ENCODE measurements around the gene C4orf17. TPM values are rescaled to one million over a fixed set of nuclear protein-coding genes. Genes with fewer than 3 reads are reported as not detected.
A peak's percentile ranks its signal among the peaks of the same experiment; 100 is the strongest.

C4orf17 gene
- total RNA-seq, 1 experiment from 2014 or later = not detected

- DNase-seq (ENCODE audit: low spot score) = no peak
Measured at GRCh38 chr4:99536848-99537247, 26.0 kb downstream of the C4orf17 start.

DNA sequence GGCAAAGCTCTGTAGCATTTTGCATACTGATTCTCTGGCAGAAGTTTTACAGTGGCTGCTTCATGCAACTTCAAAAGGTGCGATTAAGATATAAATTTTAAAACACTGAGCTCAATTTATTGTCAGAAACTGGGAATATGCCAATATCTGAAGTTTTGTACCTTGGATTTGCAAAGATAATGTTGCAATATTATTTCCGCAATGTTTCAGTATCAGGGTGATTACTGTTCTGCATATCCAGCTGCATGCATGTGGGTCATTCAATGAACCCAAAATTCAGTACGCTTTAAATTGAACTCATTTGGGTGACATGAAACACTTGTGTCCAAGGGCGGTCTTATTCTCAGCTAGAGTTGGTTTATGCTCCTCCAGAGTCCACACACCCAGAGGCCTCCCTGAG is 26.9 kb downstream of the C4orf17 start:
- DNase-seq (ENCODE audit: low spot score) = no peak

DNA sequence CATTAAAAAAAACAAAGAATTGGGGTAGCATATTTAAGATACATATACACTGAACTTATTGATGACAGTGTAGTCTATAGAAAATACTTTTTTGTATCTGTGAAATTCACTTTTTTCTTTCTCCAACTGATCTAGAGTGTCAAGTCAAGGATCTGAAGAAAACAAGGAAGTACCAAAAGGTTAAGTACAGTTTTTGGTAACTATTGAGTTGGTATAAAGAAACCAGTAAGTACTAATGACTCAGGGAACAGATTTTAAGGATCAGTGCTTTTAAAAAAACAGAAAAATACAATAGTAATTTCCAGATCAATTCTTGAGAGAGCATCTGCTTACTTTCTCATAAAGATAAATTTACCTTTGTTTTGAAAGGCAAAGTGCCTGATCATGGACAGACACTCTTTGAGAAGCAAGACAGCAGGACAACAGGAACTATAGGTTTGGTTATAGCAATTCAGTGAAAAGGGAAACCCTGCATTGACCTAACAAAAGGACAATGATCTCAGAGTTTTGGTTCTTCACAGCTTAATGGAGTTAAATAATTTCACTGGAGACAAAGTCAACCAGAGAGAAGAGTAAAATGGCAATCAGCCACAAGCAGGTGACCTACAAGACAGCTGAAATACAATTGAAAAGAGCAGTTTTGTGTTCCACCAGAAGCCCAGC is 29.6 kb downstream of the C4orf17 start:
- DNase-seq (ENCODE audit: low spot score) = no peak

- no peak for DNase-seq (ENCODE audit: low spot score)
Measured at GRCh38 chr4:99552872-99553271, 42.1 kb downstream of the C4orf17 start.

DNA sequence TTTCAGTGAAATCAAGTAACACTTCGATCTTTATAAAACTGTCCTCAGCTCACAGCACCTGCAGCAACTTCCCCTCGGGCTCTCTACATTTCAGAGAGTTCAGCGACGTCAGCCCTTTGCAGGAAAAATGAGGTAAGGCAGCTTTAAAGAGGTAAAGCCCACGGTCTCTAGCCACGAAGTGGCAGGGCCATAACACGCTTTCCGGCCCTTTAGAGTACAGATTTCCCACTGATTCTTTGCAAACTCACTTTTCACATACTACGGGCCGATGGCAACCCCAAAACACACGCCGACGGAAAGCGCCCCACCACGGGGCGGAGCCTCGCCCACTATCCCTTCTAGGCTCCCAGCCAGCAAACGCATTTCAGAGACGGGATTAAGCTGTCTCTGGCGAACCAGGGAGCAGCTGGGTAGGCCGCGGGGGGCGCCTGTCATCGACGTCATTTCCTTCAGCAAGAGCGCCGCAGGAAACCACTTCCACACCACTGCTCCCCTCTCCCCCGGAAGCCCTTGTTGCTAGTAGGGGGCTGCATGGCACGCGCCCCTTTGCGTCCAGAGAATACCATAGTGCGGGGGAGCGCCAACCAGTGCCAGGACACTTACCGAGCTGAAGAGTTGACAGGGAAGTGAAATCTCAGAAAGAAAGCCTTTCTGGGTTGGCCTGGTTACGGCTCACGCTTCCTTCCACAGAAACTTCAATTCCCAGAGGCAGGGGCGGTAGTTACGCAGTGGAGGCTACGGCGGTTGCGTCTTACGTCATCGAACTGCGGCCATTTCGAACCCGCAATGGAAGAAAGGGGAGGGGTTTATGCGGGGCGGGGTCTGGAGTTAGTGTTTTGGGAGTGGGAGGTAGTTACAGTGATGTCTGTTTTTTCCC is 52.7 kb downstream of the C4orf17 start, which contains the start of gene TRMT10A:
TRMT10A (minus strand) TSS at position 730 of the 877 bp plus-strand sequence. CDS start 4,701 bp downstream, outside the sequence.
- peak; percentile 97 for DNase-seq (ENCODE audit: low spot score)

GRCh38 chr4:99564921-99565320 is 54.1 kb downstream of the C4orf17 start:
- DNase-seq (ENCODE audit: low spot score) = no peak

DNA sequence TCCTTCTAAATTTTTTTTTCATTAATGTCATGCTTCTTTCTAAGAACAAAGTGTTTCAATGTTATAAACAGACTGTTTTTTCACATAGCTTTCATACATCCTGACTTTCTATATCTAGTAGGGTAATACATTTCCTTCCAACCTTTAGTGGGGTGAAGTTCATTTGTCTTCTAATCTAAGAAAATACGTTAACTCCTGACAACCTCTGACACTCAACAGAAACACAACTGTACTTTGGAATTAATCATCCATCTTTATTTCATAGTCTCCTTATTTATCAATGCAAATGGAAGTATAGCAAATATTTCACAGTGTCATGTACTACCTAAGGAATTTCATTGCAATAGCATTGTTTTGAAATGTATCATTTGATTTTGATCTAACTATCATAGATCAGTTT is 61.1 kb downstream of the C4orf17 start:
- no peak for DNase-seq (ENCODE audit: low spot score)

DNA sequence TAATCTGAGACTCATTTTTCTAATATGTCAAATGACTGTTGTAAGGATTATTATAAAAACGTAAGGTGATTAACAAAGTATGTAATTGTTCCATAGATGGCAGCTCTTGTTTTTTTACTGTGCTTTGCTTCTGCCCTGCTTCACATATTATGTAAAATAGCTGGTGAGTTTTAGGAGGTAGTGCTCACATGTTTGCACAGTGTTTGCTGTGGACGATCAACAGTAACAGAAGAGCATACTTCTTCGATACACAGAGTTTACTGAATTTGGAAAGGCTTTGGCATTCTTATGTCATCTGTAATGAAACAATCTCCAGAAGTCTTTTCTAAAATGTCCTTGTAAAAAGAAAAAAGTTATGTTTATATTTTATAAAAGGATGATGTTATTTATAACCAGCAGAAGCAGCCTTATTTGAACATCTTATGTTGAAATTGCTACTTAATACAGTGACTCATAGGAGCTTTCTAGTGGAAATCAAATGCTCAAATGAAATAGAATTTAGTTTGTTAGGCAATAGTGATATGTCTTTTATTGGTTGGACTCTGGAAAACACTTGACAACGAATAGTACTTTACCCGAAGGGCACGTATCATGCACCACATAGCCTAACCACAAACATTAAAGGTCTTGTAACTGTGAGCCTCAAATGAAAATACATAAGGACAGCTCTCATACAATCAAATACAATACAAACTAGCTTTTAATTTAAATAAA is 61.9 kb downstream of the C4orf17 start:
- no peak for DNase-seq (ENCODE audit: low spot score)

GRCh38 chr4:99573735-99574368 is 63.0 kb downstream of the C4orf17 start:
- no peak for DNase-seq (ENCODE audit: low spot score)

- DNase-seq (ENCODE audit: low spot score) = no peak
Measured at GRCh38 chr4:99574530-99575324, 63.9 kb downstream of the C4orf17 start, which contains the start of gene MTTP. Gene MTTP (plus strand): TSS chr4:99574824. CDS start chr4:99574910, 86 bp downstream.

DNA sequence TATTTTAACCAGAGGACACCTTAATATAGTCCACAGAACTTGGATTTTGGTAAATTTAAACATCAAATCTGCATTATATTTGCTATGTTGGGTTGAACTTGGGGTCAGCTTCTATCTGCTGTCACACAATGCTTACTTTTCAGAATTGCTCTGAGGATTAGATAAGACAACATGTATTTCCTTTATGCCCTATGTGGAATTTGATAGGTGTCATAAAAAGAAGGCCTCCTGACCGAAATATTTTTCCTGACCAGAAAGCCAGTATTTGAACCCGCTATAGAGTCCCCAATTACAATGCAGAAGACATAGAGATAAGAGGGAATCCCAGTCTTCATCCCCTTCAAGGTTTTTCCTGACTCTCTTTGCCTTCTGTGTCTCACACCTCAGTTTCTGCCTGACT is 67.9 kb downstream of the C4orf17 start:
- no peak for DNase-seq (ENCODE audit: low spot score)

DNA sequence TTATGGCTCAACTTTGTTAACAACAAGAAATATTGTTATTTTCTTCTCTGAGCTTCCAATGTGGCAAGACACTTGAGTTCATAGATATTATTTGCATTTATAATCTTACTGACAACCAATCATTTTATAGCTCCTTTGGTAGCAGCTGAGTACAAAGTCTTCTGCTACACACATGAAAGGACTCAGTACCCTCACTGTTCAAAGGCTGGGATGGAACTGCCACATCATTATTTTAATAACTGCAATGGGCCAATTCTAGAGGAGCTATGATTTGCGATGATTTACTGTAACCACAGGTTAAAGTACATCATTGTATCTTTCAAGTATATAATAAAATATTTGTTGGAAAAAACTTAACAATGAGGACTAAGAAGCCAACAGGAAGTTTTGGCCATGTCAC is 74.7 kb downstream of the C4orf17 start:
- DNase-seq (ENCODE audit: low spot score) = no peak

DNA sequence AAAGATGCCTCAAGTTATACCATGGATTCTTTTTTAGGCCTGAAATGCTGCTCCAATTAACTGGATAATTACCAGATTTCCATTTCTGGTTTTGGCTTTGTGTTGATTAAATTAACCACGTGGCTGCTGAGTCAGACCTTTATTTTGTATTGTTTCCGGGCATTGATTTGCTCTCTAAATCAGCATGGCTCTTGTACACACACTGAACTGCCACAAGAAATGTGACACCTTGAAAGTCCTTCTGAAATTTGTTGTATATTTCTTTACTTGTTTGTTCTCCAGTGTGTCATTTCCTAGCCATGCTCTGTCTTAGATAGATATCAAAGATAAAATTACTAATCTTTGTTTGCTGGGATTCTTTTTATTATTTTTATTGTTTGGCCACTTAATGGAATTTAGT is 75.5 kb downstream of the C4orf17 start:
- no peak for DNase-seq (ENCODE audit: low spot score)

GRCh38 chr4:99586797-99587196 is 76.0 kb downstream of the C4orf17 start:
- no peak for DNase-seq (ENCODE audit: low spot score)

- no peak for DNase-seq (ENCODE audit: low spot score)
Measured at GRCh38 chr4:99587309-99587708, 76.5 kb downstream of the C4orf17 start.

GRCh38 chr4:99587803-99588202 is 77.0 kb downstream of the C4orf17 start:
- no peak for DNase-seq (ENCODE audit: low spot score)

DNA sequence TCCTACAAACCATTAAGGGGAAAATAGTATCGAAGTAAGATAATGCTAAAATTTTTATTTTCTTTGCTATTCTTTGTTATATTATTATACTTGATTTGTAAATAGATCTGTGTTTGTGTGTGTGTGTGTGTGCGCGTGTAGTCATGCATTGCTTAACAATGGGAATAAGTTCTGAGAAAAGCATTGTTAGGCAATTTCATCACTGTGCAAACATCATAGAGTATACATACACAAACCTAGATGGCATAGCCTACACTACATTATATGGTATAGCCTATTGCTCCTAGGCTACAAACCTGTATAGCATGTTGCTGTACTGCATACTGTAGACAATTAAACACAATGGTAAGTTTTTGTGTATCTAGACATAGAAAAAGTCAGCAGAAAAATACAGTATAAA is 80.9 kb downstream of the C4orf17 start:
- DNase-seq (ENCODE audit: low spot score) = no peak
